HepG2 (cell line): ENCODE measurements around the gene CDC6. TPM values are rescaled to one million over a fixed set of nuclear protein-coding genes. Genes with fewer than 3 reads are reported as not detected.

Experiments used
- AHR ChIP-seq: IDR thresholded peaks from 2 replicates; pipeline ENCODE4 v1.6.1; 2018; ENCODE audit warnings: missing genetic modification reagents, missing compliant biosample characterization
- BRCA1 ChIP-seq: sonication (generic); formaldehyde crosslinking; IDR thresholded peaks from 2 replicates; pipeline ENCODE4 v1.4.0; 2020; ENCODE audit warnings: missing genetic modification reagents
- CBFB ChIP-seq: sonication (generic); formaldehyde crosslinking; IDR thresholded peaks from 2 replicates; pipeline ENCODE4 v1.4.0; 2020; ENCODE audit warnings: missing genetic modification reagents
- FOXJ3 ChIP-seq: sonication (generic); formaldehyde crosslinking; IDR thresholded peaks from 2 replicates; pipeline ENCODE4 v1.4.0; 2020; ENCODE audit warnings: missing genetic modification reagents, mild to moderate bottlenecking, borderline replicate concordance
- HNRNPLL ChIP-seq: fragments of 200-400 bp; formaldehyde crosslinking; IDR thresholded peaks from 2 replicates; pipeline ENCODE4 v1.6.1; 2017; ENCODE audit warnings: mild to moderate bottlenecking, low read depth, low read length; ENCODE audit not compliant: poor library complexity, severe bottlenecking
- NCOR1 ChIP-seq: fragments of 200-600 bp; sonication (generic); IDR thresholded peaks from 2 replicates; pipeline ENCODE4 v1.7.0; 2017; ENCODE audit warnings: antibody characterized with exemption, low read length, borderline replicate concordance
- POGZ ChIP-seq: sonication (generic); formaldehyde crosslinking; IDR thresholded peaks from 2 replicates; pipeline ENCODE4 v1.4.0; 2020; ENCODE audit warnings: mild to moderate bottlenecking, missing genetic modification reagents
- SOX6 ChIP-seq, 2 experiments: fragments of 450-650 bp in 1 of 2; sonication (generic) in 1 of 2; formaldehyde crosslinking in 1 of 2; IDR thresholded peaks; 2 replicates each; pipeline versions ENCODE4 v1.4.0 to v1.6.1; 2017 to 2020; ENCODE audit warnings: antibody characterized with exemption in 1 of 2, mild to moderate bottlenecking in 1 of 2, missing genetic modification reagents in 1 of 2
- SP1 ChIP-seq, 2 experiments: fragments of 450-650 bp in 1 of 2; sonication (generic) in 1 of 2; formaldehyde crosslinking in 1 of 2; IDR thresholded peaks; 2 replicates each; pipeline versions ENCODE4 v1.4.0 to v1.6.1; 2016 to 2020; ENCODE audit warnings: missing genetic modification reagents in 1 of 2
- ZBTB7B ChIP-seq: sonication (generic); formaldehyde crosslinking; IDR thresholded peaks from 2 replicates; pipeline ENCODE4 v1.4.0; 2020; ENCODE audit warnings: missing genetic modification reagents
- ZNF143 ChIP-seq: sonication (generic); formaldehyde crosslinking; IDR thresholded peaks from 2 replicates; pipeline ENCODE4 v1.4.0; 2020; ENCODE audit warnings: missing genetic modification reagents
- ZNF230 ChIP-seq: sonication (generic); formaldehyde crosslinking; IDR thresholded peaks from 2 replicates; pipeline ENCODE4 v1.4.0; 2020; ENCODE audit warnings: mild to moderate bottlenecking, missing genetic modification reagents
- ZNF337 ChIP-seq: sonication (generic); formaldehyde crosslinking; IDR thresholded peaks from 2 replicates; pipeline ENCODE4 v1.5.1; 2020; ENCODE audit warnings: missing genetic modification reagents, low read depth, mild to moderate bottlenecking, borderline replicate concordance
- polyA plus RNA-seq, 8 experiments: library from polyadenylated mRNA; depleted of rRNA in 3 of 8; stranded (reverse) in 7 of 8; unstranded in 1 of 8; fragments of >200 nt; fragmentation: Illumina TruSeq in 4 of 8; extraction: Trizol in 4 of 8; gene quantifications; 2 replicates each; pipeline versions ENCODE4 v1.2.1 to v1.2.3, GENCODE V29; 2011 to 2016; ENCODE audit warnings: low read depth in 4 of 8, missing spikeins in 1 of 8, mixed read lengths in 1 of 8; ENCODE audit not compliant: insufficient read depth in 1 of 8
- total RNA-seq, 5 experiments: library from RNA; depleted of rRNA; stranded (reverse); fragments of >200 nt; fragmentation: Illumina TruSeq; extraction: Trizol; gene quantifications; 2 replicates each; pipeline ENCODE4 v1.2.3, GENCODE V29; 2016; ENCODE audit warnings: low read depth in 1 of 5
- TF ChIP-seq, protein P1 (sequence below): sonication (generic); formaldehyde crosslinking; IDR thresholded peaks from 2 replicates; pipeline ENCODE4 v1.9.0; 2022; ENCODE audit warnings: low read depth, missing genetic modification reagents
- TF ChIP-seq, protein P2 (sequence below): sonication (generic); formaldehyde crosslinking; IDR thresholded peaks from 2 replicates; pipeline ENCODE4 v1.4.0; 2020; ENCODE audit warnings: low read depth, mild to moderate bottlenecking, missing genetic modification reagents
- TF ChIP-seq, protein P3 (sequence below): sonication (generic); formaldehyde crosslinking; conservative IDR thresholded peaks from 2 replicates; pipeline ENCODE4 v1.8.0; 2022; ENCODE audit warnings: mild to moderate bottlenecking, moderate library complexity, missing genetic modification reagents
- TF ChIP-seq, protein P4 (sequence below): sonication (generic); formaldehyde crosslinking; IDR thresholded peaks from 2 replicates; pipeline ENCODE4 v1.8.0; 2022; ENCODE audit warnings: low read depth, missing genetic modification reagents
- TF ChIP-seq, protein P5 (sequence below): sonication (generic); formaldehyde crosslinking; conservative IDR thresholded peaks from 2 replicates; pipeline ENCODE4 v1.8.0; 2022; ENCODE audit warnings: missing genetic modification reagents

The CDC6 gene
- total and polyA plus RNA-seq, 2 of the 13 experiments (the other 11 are each of a cell fraction or from before 2014, with no cell fraction given) = 17.4 to 114 TPM

DNA sequence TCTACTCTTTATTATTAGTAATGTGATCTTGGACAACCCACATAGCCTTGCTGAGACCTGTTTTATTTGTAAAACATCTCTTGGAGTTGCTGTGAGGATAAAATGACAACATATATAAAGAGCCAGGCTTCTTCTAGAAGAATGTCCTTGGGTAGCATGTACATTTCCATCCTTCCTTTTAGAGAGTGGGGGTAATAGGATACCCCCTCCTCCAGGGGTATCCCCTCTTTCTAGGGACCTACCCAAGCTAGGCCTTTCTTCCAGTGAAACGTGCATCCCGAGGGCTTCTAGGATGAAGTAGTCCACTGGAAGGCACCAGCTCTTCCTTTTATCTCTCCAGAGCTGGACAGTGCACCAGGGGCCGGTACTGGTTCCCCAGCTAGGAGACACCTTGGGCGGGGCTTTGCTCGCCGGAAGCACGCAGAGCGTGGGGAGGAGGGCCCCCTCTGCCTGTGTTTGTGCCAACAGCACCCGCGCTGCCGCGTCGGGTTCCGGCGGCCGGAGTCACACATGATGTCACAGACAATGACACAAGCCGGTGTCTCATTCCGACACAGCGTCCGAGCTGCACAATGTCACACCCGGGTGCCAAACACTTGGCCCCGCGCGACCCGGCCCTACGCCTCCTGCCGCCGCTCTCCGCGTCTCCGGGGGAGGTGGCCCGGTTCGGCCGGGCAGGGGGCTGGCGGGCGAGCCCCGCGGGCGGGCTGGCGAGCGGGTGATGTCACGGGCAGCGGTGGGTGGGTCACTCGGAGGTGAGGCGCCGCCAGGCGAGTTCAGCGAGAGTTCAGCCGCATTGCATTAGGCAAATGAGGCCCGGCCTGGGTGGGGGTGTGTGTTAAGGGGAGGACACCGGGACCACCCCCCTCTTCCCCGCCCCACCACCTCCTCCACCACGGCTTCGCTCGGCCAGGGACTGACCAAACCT is 53.5 kb downstream of the CDC6 start (continued):
- no peak for TF ChIP-seq ZNF337 (CRISPR knock-in tag)
- TF ChIP-seq BRCA1 (CRISPR knock-in tag) = no peak
- TF ChIP-seq POGZ = no peak
- peak; percentile 5 for TF ChIP-seq HNRNPLL
- peak; percentile 48; the same call in 1 of the 2 replicates for TF ChIP-seq CBFB (CRISPR knock-in tag)
- peak; percentile 69; the same call in 1 of the 2 replicates for TF ChIP-seq ZBTB7B (CRISPR knock-in tag)
- TF ChIP-seq, protein P1, sequence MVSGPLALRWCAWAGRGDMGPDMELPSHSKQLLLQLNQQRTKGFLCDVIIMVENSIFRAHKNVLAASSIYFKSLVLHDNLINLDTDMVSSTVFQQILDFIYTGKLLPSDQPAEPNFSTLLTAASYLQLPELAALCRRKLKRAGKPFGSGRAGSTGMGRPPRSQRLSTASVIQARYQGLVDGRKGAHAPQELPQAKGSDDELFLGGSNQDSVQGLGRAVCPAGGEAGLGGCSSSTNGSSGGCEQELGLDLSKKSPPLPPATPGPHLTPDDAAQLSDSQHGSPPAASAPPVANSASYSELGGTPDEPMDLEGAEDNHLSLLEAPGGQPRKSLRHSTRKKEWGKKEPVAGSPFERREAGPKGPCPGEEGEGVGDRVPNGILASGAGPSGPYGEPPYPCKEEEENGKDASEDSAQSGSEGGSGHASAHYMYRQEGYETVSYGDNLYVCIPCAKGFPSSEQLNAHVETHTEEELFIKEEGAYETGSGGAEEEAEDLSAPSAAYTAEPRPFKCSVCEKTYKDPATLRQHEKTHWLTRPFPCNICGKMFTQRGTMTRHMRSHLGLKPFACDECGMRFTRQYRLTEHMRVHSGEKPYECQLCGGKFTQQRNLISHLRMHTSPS = no peak; the same call in 1 of the 2 replicates
- TF ChIP-seq FOXJ3 (CRISPR knock-in tag) = no peak
- TF ChIP-seq ZNF143 (CRISPR knock-in tag) = no peak
- TF ChIP-seq SP1 (IDR thresholded peaks at IDR 0.05) = no peak
- TF ChIP-seq SP1 (CRISPR knock-in tag; IDR thresholded peaks at IDR 0.05) = peak; percentile 52
- TF ChIP-seq, protein P2, sequence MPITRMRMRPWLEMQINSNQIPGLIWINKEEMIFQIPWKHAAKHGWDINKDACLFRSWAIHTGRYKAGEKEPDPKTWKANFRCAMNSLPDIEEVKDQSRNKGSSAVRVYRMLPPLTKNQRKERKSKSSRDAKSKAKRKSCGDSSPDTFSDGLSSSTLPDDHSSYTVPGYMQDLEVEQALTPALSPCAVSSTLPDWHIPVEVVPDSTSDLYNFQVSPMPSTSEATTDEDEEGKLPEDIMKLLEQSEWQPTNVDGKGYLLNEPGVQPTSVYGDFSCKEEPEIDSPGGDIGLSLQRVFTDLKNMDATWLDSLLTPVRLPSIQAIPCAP (CRISPR knock-in tag) = no peak
- TF ChIP-seq, protein P3, sequence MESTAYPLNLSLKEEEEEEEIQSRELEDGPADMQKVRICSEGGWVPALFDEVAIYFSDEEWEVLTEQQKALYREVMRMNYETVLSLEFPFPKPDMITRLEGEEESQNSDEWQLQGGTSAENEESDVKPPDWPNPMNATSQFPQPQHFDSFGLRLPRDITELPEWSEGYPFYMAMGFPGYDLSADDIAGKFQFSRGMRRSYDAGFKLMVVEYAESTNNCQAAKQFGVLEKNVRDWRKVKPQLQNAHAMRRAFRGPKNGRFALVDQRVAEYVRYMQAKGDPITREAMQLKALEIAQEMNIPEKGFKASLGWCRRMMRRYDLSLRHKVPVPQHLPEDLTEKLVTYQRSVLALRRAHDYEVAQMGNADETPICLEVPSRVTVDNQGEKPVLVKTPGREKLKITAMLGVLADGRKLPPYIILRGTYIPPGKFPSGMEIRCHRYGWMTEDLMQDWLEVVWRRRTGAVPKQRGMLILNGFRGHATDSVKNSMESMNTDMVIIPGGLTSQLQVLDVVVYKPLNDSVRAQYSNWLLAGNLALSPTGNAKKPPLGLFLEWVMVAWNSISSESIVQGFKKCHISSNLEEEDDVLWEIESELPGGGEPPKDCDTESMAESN (CRISPR knock-in tag) = peak; percentile 76
- TF ChIP-seq, protein P4, sequence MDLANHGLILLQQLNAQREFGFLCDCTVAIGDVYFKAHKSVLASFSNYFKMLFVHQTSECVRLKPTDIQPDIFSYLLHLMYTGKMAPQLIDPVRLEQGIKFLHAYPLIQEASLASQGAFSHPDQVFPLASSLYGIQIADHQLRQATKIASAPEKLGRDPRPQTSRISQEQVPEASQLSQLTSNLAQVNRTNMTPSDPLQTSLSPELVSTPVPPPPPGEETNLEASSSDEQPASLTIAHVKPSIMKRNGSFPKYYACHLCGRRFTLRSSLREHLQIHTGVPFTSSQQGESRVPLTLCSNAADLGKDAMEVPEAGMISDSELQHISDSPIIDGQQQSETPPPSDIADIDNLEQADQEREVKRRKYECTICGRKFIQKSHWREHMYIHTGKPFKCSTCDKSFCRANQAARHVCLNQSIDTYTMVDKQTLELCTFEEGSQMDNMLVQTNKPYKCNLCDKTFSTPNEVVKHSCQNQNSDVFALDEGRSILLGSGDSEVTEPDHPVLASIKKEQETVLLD (CRISPR knock-in tag) = no peak; the same call in 1 of the 2 replicates
- TF ChIP-seq NCOR1 = peak; percentile 35; the same call in 1 of the 2 replicates
- no peak for TF ChIP-seq ZNF230 (CRISPR knock-in tag)
- TF ChIP-seq AHR (CRISPR knock-in tag) = peak; percentile 89
- TF ChIP-seq SOX6 (IDR thresholded peaks at IDR 0.05) = no peak
- peak; percentile 67 for TF ChIP-seq SOX6 (CRISPR knock-in tag; IDR thresholded peaks at IDR 0.05)
- TF ChIP-seq, protein P5, sequence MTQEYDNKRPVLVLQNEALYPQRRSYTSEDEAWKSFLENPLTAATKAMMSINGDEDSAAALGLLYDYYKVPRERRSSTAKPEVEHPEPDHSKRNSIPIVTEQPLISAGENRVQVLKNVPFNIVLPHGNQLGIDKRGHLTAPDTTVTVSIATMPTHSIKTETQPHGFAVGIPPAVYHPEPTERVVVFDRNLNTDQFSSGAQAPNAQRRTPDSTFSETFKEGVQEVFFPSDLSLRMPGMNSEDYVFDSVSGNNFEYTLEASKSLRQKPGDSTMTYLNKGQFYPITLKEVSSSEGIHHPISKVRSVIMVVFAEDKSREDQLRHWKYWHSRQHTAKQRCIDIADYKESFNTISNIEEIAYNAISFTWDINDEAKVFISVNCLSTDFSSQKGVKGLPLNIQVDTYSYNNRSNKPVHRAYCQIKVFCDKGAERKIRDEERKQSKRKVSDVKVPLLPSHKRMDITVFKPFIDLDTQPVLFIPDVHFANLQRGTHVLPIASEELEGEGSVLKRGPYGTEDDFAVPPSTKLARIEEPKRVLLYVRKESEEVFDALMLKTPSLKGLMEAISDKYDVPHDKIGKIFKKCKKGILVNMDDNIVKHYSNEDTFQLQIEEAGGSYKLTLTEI (CRISPR knock-in tag) = no peak
